Caco-2 (cell line): ENCODE data around the gene HIVEP3. TPM values are rescaled to one million over a fixed set of nuclear protein-coding genes. Genes with fewer than 3 reads are reported as not detected.

ENCODE experiments used
- BruUV-seq: library from RNA; stranded (reverse); fragments of 400-500 nt; replicated peaks from 2 replicates; lab custom pipeline; 2021; lab: Mats Ljungman, UMichigan
- CTCF ChIA-PET: fragments of 300-600 bp; sonication (Branson Sonifier 250); formaldehyde crosslinking; loops from one replicate; lab custom pipeline; 2022; ENCODE audit warnings: antibody characterized with exemption; lab: Charles Lee
- POLR2A ChIA-PET: fragments of 300-600 bp; sonication (Branson Sonifier 250); formaldehyde crosslinking; loops from one replicate; lab custom pipeline; 2022; ENCODE audit warnings: antibody characterized with exemption; lab: Charles Lee
- DNase-seq, 2 experiments: peaks; one replicate each; pipeline versions ENCODE4 v3.0.0 to v3.0.0-alpha.2; 2020 to 2022
- H3K27me3 ChIP-seq: replicated peaks from 2 replicates; pipeline ENCODE4 v1.6.0; 2011; ENCODE audit warnings: low read length; ENCODE audit not compliant: control insufficient read depth, insufficient read depth
- H3K36me3 ChIP-seq: 2 replicates; pipeline ENCODE4 v1.5.1; 2011; ENCODE audit warnings: low read length; ENCODE audit not compliant: control insufficient read depth, insufficient read depth
- H3K4me1 ChIP-seq: fragments of 250-450 bp; sonication (Bioruptor Pico); 2 replicates; pipeline ENCODE4 v1.5.1; 2020; ENCODE audit warnings: mild to moderate bottlenecking
- H3K4me3 ChIP-seq: 2 replicates; pipeline ENCODE4 v1.5.1; 2011; ENCODE audit warnings: low read depth, mild to moderate bottlenecking, control low read depth, low read length
- H3K9me3 ChIP-seq: fragments of 250-450 bp; sonication (Bioruptor Pico); 2 replicates; pipeline ENCODE4 v1.5.1; 2020; ENCODE audit warnings: mild to moderate bottlenecking, moderate library complexity
- H3K27ac Mint-ChIP-seq: one replicate; pipeline ENCODE4 v1.8.0; 2022; ENCODE audit warnings: mixed read lengths; ENCODE audit not compliant: unreplicated experiment
- H3K27me3 Mint-ChIP-seq: one replicate; pipeline ENCODE4 v1.8.0; 2022; ENCODE audit warnings: mixed read lengths; ENCODE audit not compliant: insufficient read depth, unreplicated experiment
- H3K36me3 Mint-ChIP-seq: one replicate; pipeline ENCODE4 v1.8.0; 2022; ENCODE audit warnings: mild to moderate bottlenecking, mixed read lengths; ENCODE audit not compliant: insufficient read depth, unreplicated experiment
- H3K4me1 Mint-ChIP-seq: one replicate; pipeline ENCODE4 v1.8.0; 2022; ENCODE audit warnings: low read depth, mixed read lengths; ENCODE audit not compliant: unreplicated experiment
- H3K4me3 Mint-ChIP-seq: one replicate; pipeline ENCODE4 v1.8.0; 2022; ENCODE audit warnings: mild to moderate bottlenecking, moderate library complexity, mixed read lengths; ENCODE audit not compliant: unreplicated experiment
- H3K9me3 Mint-ChIP-seq: one replicate; pipeline ENCODE4 v1.8.0; 2022; ENCODE audit warnings: mixed read lengths; ENCODE audit not compliant: unreplicated experiment
- CTCF ChIP-seq, 2 experiments: fragments of 200-600 bp in 1 of 2; IDR thresholded peaks; 1 replicate in 1 of 2; 2 replicates in 1 of 2; pipeline versions ENCODE4 v1.5.1 to v1.8.0; 2011 to 2022; ENCODE audit warnings: antibody characterized with exemption in 1 of 2, control low read depth in 1 of 2, inconsistent platforms in 1 of 2, low read depth in 1 of 2, low read length in 1 of 2, mild to moderate bottlenecking in 1 of 2, moderate library complexity in 1 of 2; ENCODE audit not compliant: insufficient read depth in 1 of 2, severe bottlenecking in 1 of 2, unreplicated experiment in 1 of 2
- intact Hi-C: fragments of 100-400 bp; cut with micrococcal nuclease; formaldehyde crosslinking; loops from one replicate; pipeline ENCODE4 v1.10.0; 2022; ENCODE audit not compliant: unreplicated experiment
- total RNA-seq: library from RNA; stranded (reverse); gene quantifications from 2 replicates; pipeline ENCODE4 v1.2.3, GENCODE V29; 2022

HIVEP3 gene
- total RNA-seq, 1 experiment from 2014 or later = 0.25 TPM

GRCh38 chr1:41805771-41806471 lies 112.8 kb downstream of the HIVEP3 start:
- ChIA-PET POLR2A (no interaction called here), CTCF (interaction anchor here (0.6 kb wide), 1 partner anchor 290 kb away, joined by 4 read pairs; no protein-coding TSS in a partner anchor)
- no peaks in the 10 kb centered on the region for H3K36me3 Mint-ChIP-seq
- Histone ChIP-seq H3K4me1 (no peaks in the 10 kb centered on the region), H3K36me3 (no peaks in the 10 kb centered on the region), H3K9me3 (no peaks in the 10 kb centered on the region), H3K27me3 (no peaks in the 10 kb centered on the region), H3K4me3 (no peak overlapping the region)
- H3K9me3 Mint-ChIP-seq = no peaks in the 10 kb centered on the region
- no peaks in the 10 kb centered on the region for H3K4me1 Mint-ChIP-seq
- no peak for DNase-seq
- BruUV-seq = no TSS peak
- no peak for TF ChIP-seq CTCF (IDR thresholded peaks at IDR 0.05; ENCODE audit: insufficient read depth in 1 of 2, low read depth in 1 of 2, low read length in 1 of 2, severe bottlenecking in 1 of 2, unreplicated experiment in 1 of 2)
- no peak overlapping the region for H3K27ac Mint-ChIP-seq
- intact Hi-C loops = no loop called here
- H3K4me3 Mint-ChIP-seq = no peak overlapping the region
- H3K27me3 Mint-ChIP-seq = no peaks in the 10 kb centered on the region

- Mint-ChIP-seq H3K4me3 (no peak overlapping the region), H3K4me1 (no peaks in the 10 kb centered on the region), H3K27ac (no peak overlapping the region), H3K36me3 (no peaks in the 10 kb centered on the region), H3K27me3 (peaks cover 4% of the 10 kb centered on the region), H3K9me3 (no peaks in the 10 kb centered on the region)
- H3K36me3 ChIP-seq = no peaks in the 10 kb centered on the region
- H3K4me3 ChIP-seq = no peak overlapping the region
- ChIA-PET CTCF (interaction anchor here (0.5 kb wide), 1 partner anchor 328 kb away, joined by 3 read pairs; no protein-coding TSS in a partner anchor), POLR2A (no interaction called here)
- no peaks in the 10 kb centered on the region for H3K27me3 ChIP-seq
- DNase-seq = no peak
- no peak for TF ChIP-seq CTCF (IDR thresholded peaks at IDR 0.05; ENCODE audit: insufficient read depth in 1 of 2, low read depth in 1 of 2, low read length in 1 of 2, severe bottlenecking in 1 of 2, unreplicated experiment in 1 of 2)
- no peaks in the 10 kb centered on the region for H3K9me3 ChIP-seq
- BruUV-seq = no TSS peak
- H3K4me1 ChIP-seq = no peaks in the 10 kb centered on the region
- intact Hi-C loops = no loop called here
These were observed 114.5 kb downstream of the HIVEP3 start for GRCh38 chr1:41804176-41804575.

- Mint-ChIP-seq H3K4me3 (no peak overlapping the region), H3K9me3 (no peaks in the 10 kb centered on the region), H3K36me3 (no peaks in the 10 kb centered on the region), H3K4me1 (no peaks in the 10 kb centered on the region), H3K27me3 (peaks cover 8% of the 10 kb centered on the region), H3K27ac (no peak overlapping the region)
- intact Hi-C loops = no loop called here
- POLR2A ChIA-PET = no interaction called here
- BruUV-seq = no TSS peak
- H3K27me3 ChIP-seq = no peaks in the 10 kb centered on the region
- no peak overlapping the region for H3K4me3 ChIP-seq
- no peaks in the 10 kb centered on the region for H3K9me3 ChIP-seq
- CTCF ChIA-PET = no interaction called here
- no peak for TF ChIP-seq CTCF (IDR thresholded peaks at IDR 0.05; ENCODE audit: insufficient read depth in 1 of 2, low read depth in 1 of 2, low read length in 1 of 2, severe bottlenecking in 1 of 2, unreplicated experiment in 1 of 2)
- no peaks in the 10 kb centered on the region for H3K4me1 ChIP-seq
- no peak for DNase-seq
- no peaks in the 10 kb centered on the region for H3K36me3 ChIP-seq
These were observed 115.1 kb downstream of the HIVEP3 start for GRCh38 chr1:41803656-41804055.
